HG02884 (cell line): Measurements from ENCODE around the gene TMEM255B.
"Not testable (repeated sequence)": the region's sequence is repeated elsewhere in the genome, so short reads cannot be mapped to it uniquely, and the experiment has no call there.

Experiments used
- ATAC-seq: cut with Tn5 transposase; IDR thresholded peaks from one replicate; pipeline ENCODE4 v1.9.1; 2021; ENCODE audit warnings: mild to moderate bottlenecking, moderate library complexity; ENCODE audit not compliant: unreplicated experiment

The TMEM255B gene

GRCh38 chr13:113734099-113734825, 24.8 kb upstream of the TMEM255B start:
- ATAC-seq, result no peak

GRCh38 chr13:113734826-113735125, 24.2 kb upstream of the TMEM255B start:
- no peak for ATAC-seq

- ATAC-seq, result no peak
Observed at GRCh38 chr13:113735194-113735593, 23.8 kb upstream of the TMEM255B start.

GRCh38 chr13:113735750-113736149, 23.3 kb upstream of the TMEM255B start:
- no peak for ATAC-seq

GRCh38 chr13:113736258-113736731, 22.7 kb upstream of the TMEM255B start:
- no peak for ATAC-seq

GRCh38 chr13:113737803-113738202, 21.2 kb upstream of the TMEM255B start:
- ATAC-seq, result no peak

- ATAC-seq, result no peak
Observed at GRCh38 chr13:113739527-113740285, 19.3 kb upstream of the TMEM255B start.

- ATAC-seq, result no peak
Observed at GRCh38 chr13:113740286-113740556, 18.8 kb upstream of the TMEM255B start.

- no peak for ATAC-seq
Observed at GRCh38 chr13:113740661-113741060, 18.4 kb upstream of the TMEM255B start.

- ATAC-seq, result no peak
Observed at GRCh38 chr13:113741191-113741668, 17.8 kb upstream of the TMEM255B start.

- ATAC-seq, result no peak
Observed at GRCh38 chr13:113742000-113742441, 17.0 kb upstream of the TMEM255B start.

GRCh38 chr13:113742445-113743120, 16.4 kb upstream of the TMEM255B start:
- ATAC-seq, result no peak

GRCh38 chr13:113743366-113744195, 15.4 kb upstream of the TMEM255B start:
- no peak for ATAC-seq

GRCh38 chr13:113744197-113745000, 14.6 kb upstream of the TMEM255B start:
- ATAC-seq, result no peak

- no peak for ATAC-seq
Observed at GRCh38 chr13:113745059-113745458, 14.0 kb upstream of the TMEM255B start.

GRCh38 chr13:113745500-113746142, 13.4 kb upstream of the TMEM255B start:
- not testable (repeated sequence) for ATAC-seq

- ATAC-seq, result no peak
Observed at GRCh38 chr13:113746143-113746525, 12.9 kb upstream of the TMEM255B start.

GRCh38 chr13:113746671-113747070, 12.4 kb upstream of the TMEM255B start:
- no peak for ATAC-seq

- ATAC-seq, result no peak
Observed at GRCh38 chr13:113747291-113747833, 11.7 kb upstream of the TMEM255B start.
